Psoas muscle (tissue), 8 donors: Measurements from ENCODE around the gene L1TD1. TPM values are rescaled to one million over a fixed set of nuclear protein-coding genes. Genes with fewer than 3 reads are reported as not detected.

Experiments
- ATAC-seq, 4 donors: fragments of 200-7000 bp; cut with Tn5 transposase; one replicate each; pipeline ENCODE4 v1.9.1; 2020; ENCODE audit warnings: moderate library complexity in 3 of 4, mild to moderate bottlenecking in 2 of 4
- DNase-seq, 2 donors: peaks; one replicate each; pipeline ENCODE4 v3.0.0-alpha.2; 2020
- H3K27ac ChIP-seq: fragments of 200-600 bp; one replicate; pipeline ENCODE4 v1.8.0; 2022
- H3K27me3 ChIP-seq, 3 donors: fragments of 200-600 bp in 1 of 3; one replicate each; pipeline versions ENCODE4 v1.6.1 to v1.8.0; 2013 to 2022; ENCODE audit warnings: low read length in 2 of 3, mild to moderate bottlenecking in 2 of 3, moderate library complexity in 1 of 3; ENCODE audit not compliant: insufficient read depth in 3 of 3
- H3K36me3 ChIP-seq, 2 donors: fragments of 200-600 bp in 1 of 2; one replicate each; pipeline versions ENCODE4 v1.6.1 to v1.8.0; 2013 to 2022; ENCODE audit warnings: low read depth in 1 of 2, mild to moderate bottlenecking in 1 of 2, moderate library complexity in 1 of 2; ENCODE audit not compliant: insufficient read depth in 1 of 2
- H3K4me1 ChIP-seq: fragments of 200-600 bp; one replicate; pipeline ENCODE4 v1.8.0; 2022
- H3K4me3 ChIP-seq: fragments of 200-600 bp; one replicate; pipeline ENCODE4 v1.8.0; 2022; ENCODE audit warnings: mild to moderate bottlenecking
- H3K9me3 ChIP-seq: fragments of 200-600 bp; one replicate; pipeline ENCODE4 v1.8.0; 2022
- WGBS, 3 donors: extraction: QIAGEN DNeasy Blood & Tissue Kit; methylation state at CpG; one replicate each; pipeline versions ENCODE4 v1.1.6 to v1.1.7; 2013; 5-methylcytosine and 5-hydroxymethylcytosine counted together
- intact Hi-C, 2 donors: fragments of 100-400 bp; cut with DNase I; formaldehyde crosslinking; loops; one replicate each; pipeline versions ENCODE4 v1.11.0 to v1.14.2; 2022
- polyA plus RNA-seq, 3 donors: library from polyadenylated mRNA; stranded (reverse); fragments of 200-250 nt; gene quantifications; one replicate each; pipeline ENCODE4 v1.2.3, GENCODE V29; 2013
- total RNA-seq, 4 donors: library from RNA; stranded (reverse); fragmentation: NEBNext Ultra II Directional in 2 of 4; extraction: Animal tissue kit (Norgen Biotek cat#: 25700) in 2 of 4; gene quantifications; one replicate each; pipeline versions ENCODE4 v1.2.1 to v1.2.4, GENCODE V29; 2021 to 2023
- TF ChIP-seq, protein P1 (sequence below): fragments of 200-600 bp; IDR thresholded peaks from one replicate; pipeline ENCODE4 v1.8.0; 2022; ENCODE audit warnings: antibody characterized with exemption
- donor health status: healthy with polysubstance abuse.
- donor health status: DM: no; HTN: no; CAD: no; lungs with moderate emphysema.
- donor health status: Bipolar disorder and iron deficiency.
- donor health status: healthy.
- donor health status: DM: yes; HTN: yes; CAD: no.
- donor health status: DM: no; HTN: no; CAD: no.
- donor health status: DM: no; HTN: no; CAD: no.
- donor health status: DM: yes; HTN: yes; CAD: no.

Gene L1TD1
- total and polyA plus RNA-seq, 7 donors, result 0.01 to 0.06 (median 0.04) TPM; not detected in 3

- Histone ChIP-seq H3K4me1 (no peaks in the 10 kb centered on the region), H3K36me3 (no peaks in the 10 kb centered on the region), H3K9me3 (no peaks in the 10 kb centered on the region), H3K4me3 (no peak overlapping the region), H3K27ac (no peak overlapping the region), H3K27me3 (peaks cover 0 to 3% (median 0%) of the 10 kb centered on the region in 3 donors)
- DNase-seq (no peak), ATAC-seq (no peak)
- intact Hi-C loops, result no loop called here
- TF ChIP-seq, protein P1, sequence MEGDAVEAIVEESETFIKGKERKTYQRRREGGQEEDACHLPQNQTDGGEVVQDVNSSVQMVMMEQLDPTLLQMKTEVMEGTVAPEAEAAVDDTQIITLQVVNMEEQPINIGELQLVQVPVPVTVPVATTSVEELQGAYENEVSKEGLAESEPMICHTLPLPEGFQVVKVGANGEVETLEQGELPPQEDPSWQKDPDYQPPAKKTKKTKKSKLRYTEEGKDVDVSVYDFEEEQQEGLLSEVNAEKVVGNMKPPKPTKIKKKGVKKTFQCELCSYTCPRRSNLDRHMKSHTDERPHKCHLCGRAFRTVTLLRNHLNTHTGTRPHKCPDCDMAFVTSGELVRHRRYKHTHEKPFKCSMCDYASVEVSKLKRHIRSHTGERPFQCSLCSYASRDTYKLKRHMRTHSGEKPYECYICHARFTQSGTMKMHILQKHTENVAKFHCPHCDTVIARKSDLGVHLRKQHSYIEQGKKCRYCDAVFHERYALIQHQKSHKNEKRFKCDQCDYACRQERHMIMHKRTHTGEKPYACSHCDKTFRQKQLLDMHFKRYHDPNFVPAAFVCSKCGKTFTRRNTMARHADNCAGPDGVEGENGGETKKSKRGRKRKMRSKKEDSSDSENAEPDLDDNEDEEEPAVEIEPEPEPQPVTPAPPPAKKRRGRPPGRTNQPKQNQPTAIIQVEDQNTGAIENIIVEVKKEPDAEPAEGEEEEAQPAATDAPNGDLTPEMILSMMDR, result no peak
- WGBS, 3 donors, result 96 to 98% (median 97%) methylated on average over 5 of the region's 5 CpGs
These were observed 7.1 kb upstream of the L1TD1 start for GRCh38 chr1:62187548-62187947.

DNA sequence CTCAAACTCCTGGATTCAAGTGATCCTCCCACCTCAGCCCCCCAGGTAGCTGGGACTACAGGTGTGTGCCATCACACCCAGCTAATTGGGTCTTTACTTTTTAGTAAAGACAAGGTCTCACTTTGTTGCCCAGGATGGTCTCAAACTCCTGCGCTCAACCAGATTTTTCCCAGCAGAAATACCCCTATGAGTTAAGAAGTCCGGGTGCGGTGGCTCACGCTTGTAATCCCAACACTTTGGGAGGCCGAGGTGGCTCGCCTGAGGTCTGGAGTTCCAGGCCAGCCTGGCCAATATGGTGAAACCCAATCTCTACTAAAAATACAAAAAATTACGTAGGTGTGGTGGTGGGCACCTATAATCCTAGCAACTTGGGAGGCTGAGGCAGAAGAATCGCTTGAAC is 6.5 kb upstream of the L1TD1 start:
- Histone ChIP-seq H3K27ac (no peak overlapping the region), H3K9me3 (no peaks in the 10 kb centered on the region), H3K4me1 (no peaks in the 10 kb centered on the region), H3K36me3 (no peaks in the 10 kb centered on the region), H3K4me3 (no peak overlapping the region), H3K27me3 (peaks cover 0 to 3% (median under 1%) of the 10 kb centered on the region in 3 donors)
- ATAC-seq (no peak), DNase-seq (no peak)
- intact Hi-C loops, result no loop called here
- WGBS, 3 donors, result 94 to 100% (median 95%) methylated on average over 8 of the region's 8 CpGs
- TF ChIP-seq, protein P1, result no peak

GRCh38 chr1:62196086-62196690 is 1.5 kb downstream of the L1TD1 start:
- intact Hi-C loops, result no loop called here
- ATAC-seq (no peak), DNase-seq (no peak)
- Histone ChIP-seq H3K36me3 (no peaks in the 10 kb centered on the region), H3K27me3 (peaks cover 0 to 30% (median 11%) of the 10 kb centered on the region in 3 donors), H3K4me3 (no peak overlapping the region), H3K9me3 (no peaks in the 10 kb centered on the region), H3K4me1 (no peaks in the 10 kb centered on the region), H3K27ac (no peak overlapping the region)
- TF ChIP-seq, protein P1, result no peak
- WGBS, 3 donors, result 80 to 82% (median 80%) methylated on average over 17 of the region's 17 CpGs

DNA sequence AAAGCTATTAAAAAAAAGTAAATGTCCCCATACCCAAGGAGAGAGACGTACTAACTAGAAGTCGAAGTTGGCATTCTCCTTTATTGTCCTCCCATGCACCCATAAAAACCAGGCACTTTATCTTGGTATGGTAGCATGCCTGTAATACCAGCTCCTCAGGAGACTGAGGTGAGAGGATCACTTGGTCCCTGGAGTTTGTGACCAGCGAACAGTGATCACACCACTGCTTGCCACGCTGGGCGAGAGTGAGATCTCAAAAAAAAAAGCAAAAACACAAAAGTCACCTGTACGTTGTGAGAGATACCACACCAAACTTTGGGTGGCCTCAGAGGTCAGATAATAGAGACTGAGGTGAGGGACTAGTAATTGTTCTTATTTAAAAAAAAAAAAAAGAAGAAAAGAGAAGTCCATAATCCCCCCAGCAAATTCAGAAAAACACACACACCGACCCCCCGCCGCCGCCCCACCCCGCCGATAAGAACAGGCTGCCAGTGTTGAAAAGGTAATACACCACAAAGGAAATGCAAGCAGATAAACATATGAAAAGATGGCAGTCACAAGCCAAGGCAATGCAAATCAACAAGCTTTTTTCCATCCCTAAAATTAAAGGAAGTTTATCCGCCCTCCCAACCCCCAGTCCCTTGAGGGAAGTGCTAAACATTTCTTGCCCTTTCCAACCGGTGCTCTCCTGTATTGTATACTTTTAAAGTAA is 3.6 kb downstream of the L1TD1 start:
- ATAC-seq, result no peak
- Histone ChIP-seq H3K27me3 (peaks cover 0 to 29% (median 8%) of the 10 kb centered on the region in 3 donors), H3K9me3 (no peaks in the 10 kb centered on the region), H3K36me3 (no peaks in the 10 kb centered on the region), H3K4me3 (no peak overlapping the region), H3K27ac (no peak overlapping the region), H3K4me1 (no peaks in the 10 kb centered on the region)
- DNase-seq, result no peak
- intact Hi-C loops, result no loop called here
- 46 to 54% (median 47%) methylated on average over 14 of the region's 14 CpGs for WGBS, 3 donors
- TF ChIP-seq, protein P1, result no peak
